ENCODE measurements around the gene MPC2. TPM values are rescaled to one million over a fixed set of nuclear protein-coding genes. Genes with fewer than 3 reads are reported as not detected.
A peak's percentile ranks its signal among the peaks of the same experiment; 100 is the strongest.

MPC2 gene
- total RNA-seq, 1 experiment from 2014 or later = 49.9 TPM

GRCh38 chr1:167936068-167936929 is 573 bp downstream of the MPC2 start, which contains the start of gene DCAF6 (continued):
- TF ChIP-seq ZBTB33 (IDR thresholded peaks at IDR 0.05; ENCODE audit: extremely low read depth, insufficient replicate concordance, low read length) (peak; percentile 96), YY1 (IDR thresholded peaks at IDR 0.05; ENCODE audit: extremely low read depth, insufficient replicate concordance, low read depth, low read length) (peak; percentile 98), POLR2A (IDR thresholded peaks at IDR 0.05; ENCODE audit: borderline replicate concordance, extremely low read depth, insufficient read depth, insufficient read length) (peak; percentile 83), EZH2 (IDR thresholded peaks at IDR 0.05) (no peak), EGR1 (IDR thresholded peaks at IDR 0.05; ENCODE audit: low read depth) (peak; percentile 73)

DNA sequence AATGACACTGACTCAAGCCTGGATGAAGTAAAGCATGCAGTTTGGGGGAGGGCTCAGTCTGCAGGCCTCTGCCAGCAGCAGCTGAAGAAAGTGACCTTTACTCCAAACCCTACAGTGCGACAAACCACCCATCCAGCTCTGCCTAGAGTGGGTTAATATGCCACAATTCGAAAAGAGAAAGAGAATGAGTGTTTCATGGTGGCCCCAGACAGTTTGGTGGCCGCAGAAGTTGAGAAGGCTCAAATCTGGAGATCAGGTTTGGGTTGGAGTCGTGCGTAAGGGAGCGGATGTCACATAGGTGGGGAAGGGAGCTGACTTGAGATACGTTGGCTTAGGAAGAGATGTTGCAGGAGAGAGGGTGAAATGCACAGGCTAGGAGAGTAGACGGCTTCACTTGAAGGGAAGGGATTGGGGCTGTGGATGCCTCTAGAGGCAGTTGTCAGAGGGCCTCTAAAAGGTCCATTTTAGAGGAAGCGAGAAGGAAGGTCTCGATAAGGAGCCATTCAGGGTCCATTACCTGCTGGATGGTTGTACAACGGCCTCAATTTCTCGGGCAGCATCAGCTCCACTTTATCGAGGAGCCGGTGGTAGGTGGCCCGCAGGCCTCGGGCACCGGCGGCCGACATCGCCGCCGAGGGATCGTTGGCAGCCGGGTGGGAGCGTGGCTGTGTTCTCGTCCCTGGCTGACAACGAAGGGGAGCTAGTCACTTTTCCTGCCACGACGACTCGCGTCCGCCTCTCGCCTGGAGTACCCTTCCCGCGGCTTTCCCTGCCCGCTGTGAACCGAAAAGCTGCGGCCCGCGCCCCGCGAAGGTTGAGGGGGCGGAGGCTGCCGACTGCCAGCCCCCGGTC is 1.4 kb downstream of the MPC2 start:
- Histone ChIP-seq H3K79me2 (ENCODE audit: insufficient read depth, low read length) (peaks cover 57% of the 10 kb centered on the region), H3K27me3 (ENCODE audit: insufficient read depth, low read length) (no peaks in the 10 kb centered on the region), H4K20me1 (ENCODE audit: insufficient read depth) (no peaks in the 10 kb centered on the region), H3K9ac (ENCODE audit: low read length) (peak overlapping the region; percentile 86), H3K4me1 (ENCODE audit: control insufficient read depth in 1 of 2, insufficient read depth in 2 of 2, low read length in 2 of 2) (peaks cover 10 to 24% of the 10 kb centered on the region in 2 experiments; a peak in 3 of 4 replicates), H3K4me2 (ENCODE audit: low read length) (peak overlapping the region; percentile 94), H3K4me3 (replicated peaks in 1 of 2; ENCODE audit: low read depth in 1 of 2, low read length in 2 of 2) (peak overlapping the region; percentile 79 to 87), H3K9me3 (ENCODE audit: control insufficient read depth in 1 of 2, insufficient read depth in 1 of 2, low read depth in 1 of 2, low read length in 2 of 2) (no peaks in the 10 kb centered on the region), H3K9me2 (ENCODE audit: insufficient read depth) (no peaks in the 10 kb centered on the region), H2AFZ (ENCODE audit: low read depth, low read length, poor library complexity, severe bottlenecking) (no peak overlapping the region), H3K27ac (ENCODE audit: low read depth, low read length) (peak overlapping the region; percentile 48), H3K36me3 (ENCODE audit: control insufficient read depth in 1 of 2, insufficient read depth in 2 of 2, low read length in 2 of 2) (no peaks in the 10 kb centered on the region)
- POLR2A ChIA-PET = interaction anchor here (0.8 to 1.7 kb wide), 5 partner anchors 11 to 219 kb away, joined by 3 to 6 read pairs (median 4); no protein-coding TSS in a partner anchor
- TSS peak; percentile 53 for BruUV-seq (replicated peaks)
- DNase-seq (ENCODE audit: low read depth, low spot score) (no peak), ATAC-seq (peak; percentile 22)
- RAD21 ChIA-PET (ENCODE audit: low non-redundant PET in 1 of 2, low total read pairs in 2 of 2, uncharacterized antibody in 2 of 2, unreplicated experiment in 2 of 2) = no interaction called here
- CTCF ChIA-PET = interaction anchor here (1.0 to 2.6 kb wide), 2 partner anchors 147 to 151 kb away, joined by 3 to 9 read pairs; no protein-coding TSS in a partner anchor
- intact Hi-C loops (cut with micrococcal nuclease) = loop anchor here (2.0 kb wide), 1 partner anchor 221 kb away; no protein-coding TSS in a partner anchor
- TF ChIP-seq POLR2A (IDR thresholded peaks at IDR 0.05; ENCODE audit: borderline replicate concordance, extremely low read depth, insufficient read depth, insufficient read length) (peak; percentile 29), CEBPB (IDR thresholded peaks at IDR 0.05; ENCODE audit: low read depth) (no peak), ZFX (IDR thresholded peaks at IDR 0.05) (0 out of 2 replicates have a peak, but pooled peaks have one; percentile 7), FOSL1 (IDR thresholded peaks at IDR 0.05; ENCODE audit: low read depth) (no peak), ELF1 (IDR thresholded peaks at IDR 0.05; ENCODE audit: borderline replicate concordance, low read depth) (no peak), POLR2AphosphoS5 (IDR thresholded peaks at IDR 0.05; ENCODE audit: low read depth, low read length) (peak; percentile 71; the same call in 1 of the 2 replicates), ZNF274 (IDR thresholded peaks at IDR 0.05; ENCODE audit: low read depth, low read length) (no peak)
- TF ChIP-seq, protein P1, sequence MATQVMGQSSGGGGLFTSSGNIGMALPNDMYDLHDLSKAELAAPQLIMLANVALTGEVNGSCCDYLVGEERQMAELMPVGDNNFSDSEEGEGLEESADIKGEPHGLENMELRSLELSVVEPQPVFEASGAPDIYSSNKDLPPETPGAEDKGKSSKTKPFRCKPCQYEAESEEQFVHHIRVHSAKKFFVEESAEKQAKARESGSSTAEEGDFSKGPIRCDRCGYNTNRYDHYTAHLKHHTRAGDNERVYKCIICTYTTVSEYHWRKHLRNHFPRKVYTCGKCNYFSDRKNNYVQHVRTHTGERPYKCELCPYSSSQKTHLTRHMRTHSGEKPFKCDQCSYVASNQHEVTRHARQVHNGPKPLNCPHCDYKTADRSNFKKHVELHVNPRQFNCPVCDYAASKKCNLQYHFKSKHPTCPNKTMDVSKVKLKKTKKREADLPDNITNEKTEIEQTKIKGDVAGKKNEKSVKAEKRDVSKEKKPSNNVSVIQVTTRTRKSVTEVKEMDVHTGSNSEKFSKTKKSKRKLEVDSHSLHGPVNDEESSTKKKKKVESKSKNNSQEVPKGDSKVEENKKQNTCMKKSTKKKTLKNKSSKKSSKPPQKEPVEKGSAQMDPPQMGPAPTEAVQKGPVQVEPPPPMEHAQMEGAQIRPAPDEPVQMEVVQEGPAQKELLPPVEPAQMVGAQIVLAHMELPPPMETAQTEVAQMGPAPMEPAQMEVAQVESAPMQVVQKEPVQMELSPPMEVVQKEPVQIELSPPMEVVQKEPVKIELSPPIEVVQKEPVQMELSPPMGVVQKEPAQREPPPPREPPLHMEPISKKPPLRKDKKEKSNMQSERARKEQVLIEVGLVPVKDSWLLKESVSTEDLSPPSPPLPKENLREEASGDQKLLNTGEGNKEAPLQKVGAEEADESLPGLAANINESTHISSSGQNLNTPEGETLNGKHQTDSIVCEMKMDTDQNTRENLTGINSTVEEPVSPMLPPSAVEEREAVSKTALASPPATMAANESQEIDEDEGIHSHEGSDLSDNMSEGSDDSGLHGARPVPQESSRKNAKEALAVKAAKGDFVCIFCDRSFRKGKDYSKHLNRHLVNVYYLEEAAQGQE (IDR thresholded peaks at IDR 0.05; ENCODE audit: low read depth) = no peak
- TF ChIP-seq, protein P2, sequence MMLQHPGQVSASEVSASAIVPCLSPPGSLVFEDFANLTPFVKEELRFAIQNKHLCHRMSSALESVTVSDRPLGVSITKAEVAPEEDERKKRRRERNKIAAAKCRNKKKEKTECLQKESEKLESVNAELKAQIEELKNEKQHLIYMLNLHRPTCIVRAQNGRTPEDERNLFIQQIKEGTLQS (IDR thresholded peaks at IDR 0.05) = no peak

All from HCT116 (cell line).